ENCODE measurements around the gene CMTM7. TPM values are rescaled to one million over a fixed set of nuclear protein-coding genes. Genes with fewer than 3 reads are reported as not detected.

Gene CMTM7
- total and polyA plus RNA-seq, 2 of the 8 experiments (the other 6 are each of a cell fraction or from before 2014, with no cell fraction given) = 33.3 to 65.8 TPM

GRCh38 chr3:32434206-32434605, 42.6 kb downstream of the CMTM7 start (continued):
- TF ChIP-seq ATF2 (IDR thresholded peaks at IDR 0.05; ENCODE audit: low read length) (no peak), BACH1 (IDR thresholded peaks at IDR 0.05; ENCODE audit: low read length) (no peak)
